ENCODE data around the gene ZNF664. TPM values are rescaled to one million over a fixed set of nuclear protein-coding genes. Genes with fewer than 3 reads are reported as not detected.

The ZNF664 gene
- total and polyA plus RNA-seq, 2 of the 13 experiments (the other 11 are each of a cell fraction or from before 2014, with no cell fraction given), result 43.9 to 56.5 TPM

DNA sequence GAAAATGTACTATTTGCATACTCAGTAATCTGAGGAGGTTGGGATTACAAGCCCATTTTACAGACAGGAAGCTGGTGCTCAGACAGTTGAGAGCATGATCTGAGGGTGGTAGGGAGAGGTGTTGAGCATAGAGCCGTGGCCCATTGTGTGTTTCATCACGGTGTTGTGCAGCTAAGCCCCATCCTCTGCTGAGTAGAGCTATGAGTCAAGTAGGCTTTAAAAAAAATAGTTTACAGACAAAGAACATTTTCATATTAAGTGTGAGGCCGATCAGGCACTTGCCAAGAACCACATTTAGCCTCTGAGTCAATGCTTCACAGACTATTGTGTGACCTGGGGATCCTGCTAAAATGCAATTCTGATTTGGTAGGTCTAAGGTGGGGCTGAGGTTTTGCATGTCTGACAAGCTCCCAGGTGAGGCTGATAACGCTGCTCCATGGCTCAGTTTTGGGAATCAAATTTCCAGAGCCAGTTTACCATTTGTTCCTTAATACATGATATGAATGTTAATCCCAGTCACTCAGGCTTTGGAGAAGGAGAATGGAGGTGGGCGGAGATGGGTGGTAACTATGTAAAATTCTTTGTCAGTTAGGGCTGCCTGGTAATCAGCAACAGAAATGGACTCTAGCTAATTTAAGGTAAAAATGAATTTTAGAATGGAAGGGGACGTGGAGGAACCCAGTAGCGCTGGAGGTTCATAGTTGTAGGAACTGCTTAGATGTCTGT is 22.2 kb downstream of the ZNF664 start:
- Histone ChIP-seq H3K4me1 (ENCODE audit: insufficient read depth, low read length) (peaks cover 28% of the 10 kb centered on the region), H4K20me1 (ENCODE audit: insufficient read depth, low read length) (peaks cover 7% of the 10 kb centered on the region), H3K9me3 (ENCODE audit: low read length) (no peaks in the 10 kb centered on the region), H3K9ac (ENCODE audit: insufficient read depth, low read depth, low read length) (no peak overlapping the region), H3K27me3 (ENCODE audit: control insufficient read depth in 1 of 2, insufficient read depth in 2 of 2, low read length in 2 of 2) (no peaks in the 10 kb centered on the region), H3K36me3 (replicated peaks in 1 of 2; ENCODE audit: control insufficient read depth in 1 of 2, insufficient read depth in 2 of 2, low read length in 2 of 2) (peaks cover 14 to 77% of the 10 kb centered on the region in 2 experiments), H2AFZ (ENCODE audit: low read length) (no peak overlapping the region), H3K4me2 (ENCODE audit: low read depth, low read length) (no peak overlapping the region), H3K27ac (ENCODE audit: extremely low read length, insufficient read depth, low read length) (no peak overlapping the region), H3K4me3 (replicated peaks in 1 of 3; ENCODE audit: insufficient read depth in 1 of 3, low read depth in 2 of 3, low read length in 3 of 3) (no peak overlapping the region), H3K79me2 (ENCODE audit: insufficient read depth, low read length) (peaks cover 36% of the 10 kb centered on the region)
- FAIRE-seq (no peak), DNase-seq (ENCODE audit: low spot score) (no peak), ATAC-seq (no peak)
- TF ChIP-seq ZKSCAN8 (CRISPR knock-in tag; IDR thresholded peaks at IDR 0.05; ENCODE audit: borderline replicate concordance) (no peak), ZNF629 (CRISPR knock-in tag; conservative IDR thresholded peaks at IDR 0.05) (peak; percentile 71)
- intact Hi-C loops (cut with micrococcal nuclease; ENCODE audit: unreplicated experiment) (no loop called here), in situ Hi-C loops (cut with HindIII; ENCODE audit: extremely low pct_ligation_motif_present, low pct_unique_long_range_greater_than_20kb) (no loop called here)
- POLR2A ChIA-PET, result no interaction called here
- WGBS (ENCODE audit: low lambda C conversion rate), result 92% methylated on average over 7 of the region's 7 CpGs
- CTCF ChIA-PET (ENCODE audit: low intra/inter-chr PET ratio, low total read pairs), result no interaction called here
- no TSS peak for BruUV-seq (replicated peaks)

DNA sequence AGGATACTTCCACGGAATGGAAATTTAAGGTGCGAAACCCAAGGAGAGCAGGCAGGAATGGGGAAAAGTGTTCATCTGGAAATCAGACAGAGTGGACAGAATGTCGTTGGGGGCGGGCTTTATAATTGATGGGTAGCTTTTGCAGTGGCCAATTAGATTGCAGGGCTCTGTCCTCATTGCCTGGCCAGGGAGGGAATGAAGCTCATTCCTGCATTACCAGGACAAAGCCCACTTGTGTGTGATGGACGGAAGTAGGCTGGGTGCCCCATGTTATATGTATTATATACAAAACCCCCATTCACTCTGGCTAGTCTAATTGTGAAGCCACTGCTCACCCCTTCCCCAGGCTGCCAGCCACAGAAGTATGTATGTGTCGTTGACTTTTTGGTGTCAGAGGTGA is 23.6 kb downstream of the ZNF664 start:
- FAIRE-seq (no peak), ATAC-seq (no peak), DNase-seq (ENCODE audit: low spot score) (no peak)
- CTCF ChIA-PET (ENCODE audit: low intra/inter-chr PET ratio, low total read pairs), result no interaction called here
- H3K9me3 ChIP-seq (ENCODE audit: low read length), result no peaks in the 10 kb centered on the region
- no peak overlapping the region for H3K4me2 ChIP-seq (ENCODE audit: low read depth, low read length)
- H3K36me3 ChIP-seq (replicated peaks in 1 of 2; ENCODE audit: control insufficient read depth in 1 of 2, insufficient read depth in 2 of 2, low read length in 2 of 2), result peaks cover 19 to 78% of the 10 kb centered on the region in 2 experiments
- POLR2A ChIA-PET, result no interaction called here
- H3K27me3 ChIP-seq (ENCODE audit: control insufficient read depth in 1 of 2, insufficient read depth in 2 of 2, low read length in 2 of 2), result no peaks in the 10 kb centered on the region
- 94% methylated on average over 6 of the region's 6 CpGs for WGBS (ENCODE audit: low lambda C conversion rate)
- TF ChIP-seq LCORL (IDR thresholded peaks at IDR 0.05), result no peak
- no peak for TF ChIP-seq LCORL (CRISPR knock-in tag; IDR thresholded peaks at IDR 0.05)
- TF ChIP-seq MTA1 (CRISPR knock-in tag; IDR thresholded peaks at IDR 0.05; ENCODE audit: borderline replicate concordance), result no peak
- TF ChIP-seq, protein P1, sequence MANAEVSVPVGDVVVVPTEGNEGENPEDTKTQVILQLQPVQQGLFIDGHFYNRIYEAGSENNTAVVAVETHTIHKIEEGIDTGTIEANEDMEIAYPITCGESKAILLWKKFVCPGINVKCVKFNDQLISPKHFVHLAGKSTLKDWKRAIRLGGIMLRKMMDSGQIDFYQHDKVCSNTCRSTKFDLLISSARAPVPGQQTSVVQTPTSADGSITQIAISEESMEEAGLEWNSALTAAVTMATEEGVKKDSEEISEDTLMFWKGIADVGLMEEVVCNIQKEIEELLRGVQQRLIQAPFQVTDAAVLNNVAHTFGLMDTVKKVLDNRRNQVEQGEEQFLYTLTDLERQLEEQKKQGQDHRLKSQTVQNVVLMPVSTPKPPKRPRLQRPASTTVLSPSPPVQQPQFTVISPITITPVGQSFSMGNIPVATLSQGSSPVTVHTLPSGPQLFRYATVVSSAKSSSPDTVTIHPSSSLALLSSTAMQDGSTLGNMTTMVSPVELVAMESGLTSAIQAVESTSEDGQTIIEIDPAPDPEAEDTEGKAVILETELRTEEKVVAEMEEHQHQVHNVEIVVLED (CRISPR knock-in tag; IDR thresholded peaks at IDR 0.05; ENCODE audit: borderline replicate concordance), result no peak
- peaks cover 7% of the 10 kb centered on the region for H4K20me1 ChIP-seq (ENCODE audit: insufficient read depth, low read length)
- intact Hi-C loops (cut with micrococcal nuclease; ENCODE audit: unreplicated experiment), result no loop called here
- BruUV-seq (replicated peaks), result no TSS peak
- H3K27ac ChIP-seq (ENCODE audit: extremely low read length, insufficient read depth, low read length), result no peak overlapping the region
- H3K9ac ChIP-seq (ENCODE audit: insufficient read depth, low read depth, low read length), result no peak overlapping the region
- in situ Hi-C loops (cut with HindIII; ENCODE audit: extremely low pct_ligation_motif_present, low pct_unique_long_range_greater_than_20kb), result no loop called here
- no peak overlapping the region for H3K4me3 ChIP-seq (replicated peaks in 1 of 3; ENCODE audit: insufficient read depth in 1 of 3, low read depth in 2 of 3, low read length in 3 of 3)
- peaks cover 32% of the 10 kb centered on the region for H3K79me2 ChIP-seq (ENCODE audit: insufficient read depth, low read length)
- peaks cover 14% of the 10 kb centered on the region for H3K4me1 ChIP-seq (ENCODE audit: insufficient read depth, low read length)
- no peak overlapping the region for H2AFZ ChIP-seq (ENCODE audit: low read length)
